Transverse colon (tissue), 4 donors: ENCODE data around the gene CLMN.
A peak's percentile ranks its signal among the peaks of the same experiment; 100 is the strongest.

Source experiments
- EP300 ChIP-seq: sonication (generic); formaldehyde crosslinking; IDR thresholded peaks from one replicate; pipeline ENCODE4 v1.6.1; 2017; ENCODE audit warnings: antibody characterized with exemption, low read depth
- POLR2A ChIP-seq: fragments of 450-650 bp; IDR thresholded peaks from one replicate; pipeline ENCODE4 v1.6.1; 2016; ENCODE audit warnings: antibody characterized with exemption, mild to moderate bottlenecking, moderate library complexity
- POLR2AphosphoS5 ChIP-seq, 3 donors: sonication (generic); formaldehyde crosslinking; IDR thresholded peaks; one replicate each; pipeline ENCODE4 v1.6.1; 2016; ENCODE audit warnings: antibody characterized with exemption in 3 of 3
- TF ChIP-seq, protein P1 (sequence below), 5 experiments: fragments of 200-600 bp in 3 of 5; fragments of 450-650 bp in 2 of 5; sonication (generic) in 3 of 5; IDR thresholded peaks; 1 replicate in 2 of 5; 2 replicates in 3 of 5; pipeline ENCODE4 v1.5.1; 2016 to 2017; ENCODE audit warnings: antibody characterized with exemption in 5 of 5, inconsistent platforms in 3 of 5, mild to moderate bottlenecking in 2 of 5, moderate library complexity in 1 of 5

GRCh38 chr14:95361373-95362137 is 41.8 kb upstream of the CLMN start:
- TF ChIP-seq, protein P1, sequence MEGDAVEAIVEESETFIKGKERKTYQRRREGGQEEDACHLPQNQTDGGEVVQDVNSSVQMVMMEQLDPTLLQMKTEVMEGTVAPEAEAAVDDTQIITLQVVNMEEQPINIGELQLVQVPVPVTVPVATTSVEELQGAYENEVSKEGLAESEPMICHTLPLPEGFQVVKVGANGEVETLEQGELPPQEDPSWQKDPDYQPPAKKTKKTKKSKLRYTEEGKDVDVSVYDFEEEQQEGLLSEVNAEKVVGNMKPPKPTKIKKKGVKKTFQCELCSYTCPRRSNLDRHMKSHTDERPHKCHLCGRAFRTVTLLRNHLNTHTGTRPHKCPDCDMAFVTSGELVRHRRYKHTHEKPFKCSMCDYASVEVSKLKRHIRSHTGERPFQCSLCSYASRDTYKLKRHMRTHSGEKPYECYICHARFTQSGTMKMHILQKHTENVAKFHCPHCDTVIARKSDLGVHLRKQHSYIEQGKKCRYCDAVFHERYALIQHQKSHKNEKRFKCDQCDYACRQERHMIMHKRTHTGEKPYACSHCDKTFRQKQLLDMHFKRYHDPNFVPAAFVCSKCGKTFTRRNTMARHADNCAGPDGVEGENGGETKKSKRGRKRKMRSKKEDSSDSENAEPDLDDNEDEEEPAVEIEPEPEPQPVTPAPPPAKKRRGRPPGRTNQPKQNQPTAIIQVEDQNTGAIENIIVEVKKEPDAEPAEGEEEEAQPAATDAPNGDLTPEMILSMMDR (IDR thresholded peaks at IDR 0.05) = peak; percentile 67 to 78 (median 67)
- TF ChIP-seq EP300 (no peak), POLR2AphosphoS5 (IDR thresholded peaks at IDR 0.05) (no peak), POLR2A (no peak)
